Activated CD4-positive, CD25-positive, alpha-beta regulatory T cell (primary cell): ENCODE data around the gene ZDHHC11B.
"Not testable (repeated sequence)": the region's sequence is repeated elsewhere in the genome, so short reads cannot be mapped to it uniquely, and the experiment has no call there.

Experiments used
- DNase-seq, 4 experiments: peaks; one replicate each; lab custom pipeline; 2025; lab: John Stamatoyannopoulos, UW

Gene ZDHHC11B

GRCh38 chr5:715636-716035, 68.9 kb downstream of the ZDHHC11B start:
- not testable (repeated sequence) for DNase-seq

GRCh38 chr5:714215-715118, 70.1 kb downstream of the ZDHHC11B start:
- DNase-seq = not testable (repeated sequence)

GRCh38 chr5:713686-714085, 70.8 kb downstream of the ZDHHC11B start:
- DNase-seq = not testable (repeated sequence)

GRCh38 chr5:708848-709517, 75.5 kb downstream of the ZDHHC11B start:
- DNase-seq = not testable (repeated sequence)

- DNase-seq = not testable (repeated sequence)
These were observed 76.2 kb downstream of the ZDHHC11B start for GRCh38 chr5:708374-708773.

GRCh38 chr5:706127-706526, 78.4 kb downstream of the ZDHHC11B start:
- DNase-seq = not testable (repeated sequence)

GRCh38 chr5:696753-697702, 87.5 kb downstream of the ZDHHC11B start:
- DNase-seq = not testable (repeated sequence)

- not testable (repeated sequence) for DNase-seq
These were observed 88.3 kb downstream of the ZDHHC11B start for GRCh38 chr5:696191-696590.

- DNase-seq = not testable (repeated sequence)
These were observed 89.1 kb downstream of the ZDHHC11B start for GRCh38 chr5:695475-695874.

GRCh38 chr5:694042-694431, 90.5 kb downstream of the ZDHHC11B start:
- DNase-seq = not testable (repeated sequence)

GRCh38 chr5:693271-694041, 91.1 kb downstream of the ZDHHC11B start, which contains the start of gene TPPP:
TPPP (minus strand) TSS chr5:693352; CDS start chr5:678060, 15,292 bp downstream.
- DNase-seq = peak; percentile 70 to 82 (median 73)

- not testable (repeated sequence) for DNase-seq
These were observed 91.9 kb downstream of the ZDHHC11B start for GRCh38 chr5:692529-693041.

- no peak for DNase-seq
These were observed 92.6 kb downstream of the ZDHHC11B start for GRCh38 chr5:691817-692528.

- not testable (repeated sequence) for DNase-seq
These were observed 93.5 kb downstream of the ZDHHC11B start for GRCh38 chr5:691049-691448.

GRCh38 chr5:690293-690692, 94.2 kb downstream of the ZDHHC11B start:
- DNase-seq = not testable (repeated sequence)

- not testable (repeated sequence) for DNase-seq
These were observed 96.0 kb downstream of the ZDHHC11B start for GRCh38 chr5:688348-689010.

- not testable (repeated sequence) for DNase-seq
These were observed 97.6 kb downstream of the ZDHHC11B start for GRCh38 chr5:686936-687335.

- not testable (repeated sequence) for DNase-seq
These were observed 98.4 kb downstream of the ZDHHC11B start for GRCh38 chr5:686172-686523.
